ENCODE measurements around the gene LY86.

The LY86 gene

GRCh38 chr6:6624269-6624990 lies 35.9 kb downstream of the LY86 start:
- no peak for DNase-seq

DNA sequence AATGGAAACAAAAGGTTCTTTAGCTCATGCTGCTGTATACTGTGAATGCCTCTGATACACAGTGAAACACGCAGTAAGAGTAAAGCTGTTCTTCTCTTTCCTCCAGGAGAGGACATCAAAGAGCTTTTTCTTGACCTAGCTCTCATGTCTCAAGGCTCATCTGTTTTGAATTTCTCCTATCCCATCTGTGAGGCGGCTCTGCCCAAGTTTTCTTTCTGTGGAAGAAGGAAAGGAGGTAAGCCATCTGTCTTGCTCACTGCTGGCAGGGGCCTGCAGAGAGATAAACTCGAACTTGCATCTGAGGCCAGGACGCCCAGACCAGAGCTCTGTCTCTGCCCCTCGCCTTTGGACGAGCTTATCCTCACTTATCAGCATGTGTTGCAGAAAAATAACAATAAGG lies 37.7 kb downstream of the LY86 start:
- no peak for DNase-seq

DNA sequence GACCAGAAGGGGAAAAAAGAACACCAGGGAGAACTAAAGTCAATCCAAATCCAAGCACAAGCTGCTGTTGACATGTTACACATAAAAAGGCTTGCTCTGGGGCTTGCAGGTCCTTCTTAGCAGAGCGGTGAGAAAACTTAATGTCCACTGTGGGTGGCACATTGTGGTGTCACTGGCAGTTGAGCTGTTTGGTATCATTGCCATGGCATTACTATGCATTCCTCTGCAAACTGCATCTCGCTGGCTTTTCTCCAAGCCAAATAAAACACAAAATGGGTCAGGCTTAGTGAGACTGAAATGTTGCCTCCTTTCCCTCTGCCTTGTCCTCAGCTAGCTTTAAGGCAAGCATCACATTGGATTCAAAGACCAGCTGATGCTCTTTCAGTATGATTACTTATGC lies 40.9 kb downstream of the LY86 start:
- DNase-seq = no peak

- DNase-seq = no peak
Measured at GRCh38 chr6:6631053-6631452, 42.5 kb downstream of the LY86 start.

DNA sequence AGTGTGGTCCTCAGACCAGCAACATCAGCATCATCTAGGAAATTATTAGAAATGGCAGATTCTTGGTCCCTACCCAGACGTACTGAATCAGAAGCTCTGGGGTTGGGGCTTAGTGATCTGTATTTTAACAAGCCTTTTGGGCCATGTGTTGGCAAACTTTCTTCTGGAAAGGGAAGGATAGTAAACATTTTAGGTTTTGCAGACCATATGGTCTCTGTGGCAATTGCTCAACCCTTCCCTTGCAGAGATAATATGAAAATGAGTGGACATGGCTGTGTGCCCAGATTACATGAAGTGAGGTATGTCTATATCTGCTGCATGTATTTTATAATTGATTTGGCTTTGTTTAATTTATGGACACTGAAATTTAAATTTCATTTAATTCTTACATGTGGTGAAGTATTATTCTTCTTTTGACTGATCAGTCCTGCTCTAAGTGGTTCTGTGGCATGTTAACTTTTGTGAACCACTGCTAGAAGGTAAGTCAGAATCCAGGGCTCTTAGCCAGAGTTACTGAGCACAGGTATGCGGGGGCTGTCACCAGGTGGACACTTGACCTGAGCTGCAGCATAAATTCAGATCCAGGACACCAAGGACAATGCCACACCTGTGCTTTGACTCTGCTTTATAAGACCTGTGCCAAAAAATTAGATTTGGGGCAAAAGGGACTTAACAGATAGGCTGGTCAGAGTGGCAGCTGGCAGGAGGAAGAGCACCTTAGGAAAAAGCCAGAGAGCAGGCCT lies 43.2 kb downstream of the LY86 start:
- DNase-seq = no peak

GRCh38 chr6:6633898-6634734 lies 45.6 kb downstream of the LY86 start:
- DNase-seq = no peak

DNA sequence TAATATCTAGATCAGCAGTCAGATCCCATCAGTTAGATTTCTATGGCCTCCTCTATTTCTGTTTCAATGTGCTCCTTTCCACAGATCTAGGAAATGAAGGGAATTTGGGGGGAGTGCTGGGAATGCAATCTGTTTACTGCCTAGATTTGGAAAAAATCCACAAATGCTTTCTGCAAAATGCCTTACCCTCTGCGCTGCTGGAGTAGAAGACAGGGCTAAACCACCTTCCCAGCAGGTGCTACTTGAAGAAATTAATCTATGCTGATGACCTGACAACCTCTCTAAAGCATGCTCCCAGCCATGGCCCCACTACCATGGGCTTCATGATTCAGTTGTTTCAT lies 46.2 kb downstream of the LY86 start:
- no peak for DNase-seq

- DNase-seq = no peak
Measured at GRCh38 chr6:6635291-6635690, 46.8 kb downstream of the LY86 start.

DNA sequence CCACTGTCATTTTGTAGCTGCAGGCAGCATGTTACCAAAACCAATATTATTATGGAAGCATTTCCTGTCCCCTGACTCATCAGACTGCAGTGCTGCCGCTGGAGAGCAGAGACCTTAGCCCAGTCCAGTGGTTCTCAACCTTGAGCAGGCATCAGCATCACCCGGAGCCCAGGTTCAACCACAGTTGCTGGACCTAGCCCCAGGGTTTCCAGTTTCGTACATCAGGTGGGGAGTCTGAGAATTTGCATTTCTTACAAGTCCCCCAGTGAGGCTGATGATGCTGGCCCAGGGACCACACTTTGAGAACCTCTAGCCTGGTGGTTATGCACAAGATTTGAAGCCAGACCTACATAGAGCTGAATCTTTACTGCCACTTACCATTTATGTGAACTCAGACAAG lies 47.3 kb downstream of the LY86 start:
- no peak for DNase-seq

DNA sequence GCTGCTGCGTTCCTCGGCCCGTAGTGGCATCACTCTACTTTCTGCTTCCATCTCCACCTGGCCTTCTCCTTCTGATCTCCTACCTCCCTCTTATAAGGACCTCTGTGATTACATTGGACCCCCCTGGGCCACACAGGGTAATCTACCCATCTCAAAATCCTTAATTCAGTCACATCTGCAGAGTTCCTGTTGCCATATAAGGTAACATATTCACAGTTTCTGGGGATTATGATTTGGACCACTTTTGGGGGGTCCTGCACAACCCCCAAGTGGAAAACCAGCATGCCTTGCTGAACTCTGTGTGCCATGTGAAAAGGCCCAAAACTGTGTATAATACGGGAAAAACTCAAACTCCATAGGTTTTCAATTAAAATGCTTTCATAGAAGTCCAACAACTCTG lies 51.1 kb downstream of the LY86 start:
- DNase-seq = no peak

- no peak for DNase-seq
Measured at GRCh38 chr6:6640926-6641325, 52.4 kb downstream of the LY86 start.

DNA sequence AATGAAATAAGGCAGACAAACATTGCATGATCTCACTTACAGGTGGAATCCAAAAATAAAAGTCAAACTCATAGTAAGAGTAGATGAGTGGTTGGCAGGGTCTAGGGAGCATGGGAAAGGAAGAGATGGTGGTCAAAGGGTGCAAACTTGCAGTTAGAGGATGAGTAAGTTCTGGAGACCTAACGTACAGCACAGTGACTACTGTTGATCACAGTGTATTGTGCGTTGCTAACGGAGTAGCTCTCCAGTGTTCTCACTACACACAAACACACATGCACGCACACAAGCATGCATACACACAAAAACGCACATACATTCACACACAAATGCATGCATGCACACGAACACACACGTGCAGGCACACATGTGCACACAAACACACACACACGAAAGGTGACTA lies 54.9 kb downstream of the LY86 start:
- no peak for DNase-seq

DNA sequence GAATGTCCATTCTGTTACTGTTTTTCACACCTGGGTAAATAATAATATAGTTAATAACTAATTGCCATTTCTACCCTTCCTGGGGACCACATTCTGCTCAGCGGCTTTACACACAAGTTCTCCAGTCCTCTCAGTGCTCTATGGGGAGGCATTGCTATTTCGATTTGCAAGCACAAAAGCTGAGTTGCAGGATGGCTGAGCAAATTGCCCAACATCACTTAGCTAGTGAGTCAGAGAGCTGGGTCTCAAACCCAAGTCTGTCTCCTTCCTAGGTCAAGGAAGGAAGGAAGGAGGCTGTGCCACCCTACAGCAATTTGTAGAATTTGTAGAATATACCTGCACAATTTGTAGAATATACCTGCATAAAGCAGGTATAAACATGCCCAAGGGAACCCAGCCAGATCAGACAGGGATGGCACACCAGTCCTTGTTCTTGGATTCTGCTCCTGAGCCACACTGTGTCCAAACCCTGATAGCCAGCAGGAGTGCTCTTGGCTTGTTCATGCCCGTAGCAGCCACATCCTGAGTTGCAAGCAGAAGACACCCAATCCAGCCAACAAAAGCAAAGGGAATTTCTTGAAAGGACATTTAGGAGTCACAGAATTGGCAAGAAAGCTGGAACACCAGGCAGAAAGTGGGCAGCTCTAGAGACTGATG lies 56.9 kb downstream of the LY86 start:
- DNase-seq = no peak

DNA sequence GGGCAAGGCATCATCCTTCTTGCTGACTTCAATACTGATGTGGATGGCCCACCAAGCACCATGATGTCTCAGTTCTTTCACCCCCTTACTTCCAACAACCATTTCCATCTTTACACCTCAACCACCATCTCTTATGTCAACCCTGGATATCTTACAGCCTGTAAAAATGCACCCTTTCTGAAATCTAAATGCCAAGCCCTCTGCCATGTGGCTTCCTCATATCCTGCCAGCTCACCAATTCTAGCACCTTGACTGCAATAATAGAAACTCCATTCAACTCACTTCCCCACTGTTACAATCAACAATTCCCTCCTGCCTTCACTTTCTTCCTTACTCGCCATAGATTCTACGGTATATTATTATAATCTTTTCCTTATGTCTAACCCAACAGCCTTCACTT lies 57.9 kb downstream of the LY86 start:
- no peak for DNase-seq

DNA sequence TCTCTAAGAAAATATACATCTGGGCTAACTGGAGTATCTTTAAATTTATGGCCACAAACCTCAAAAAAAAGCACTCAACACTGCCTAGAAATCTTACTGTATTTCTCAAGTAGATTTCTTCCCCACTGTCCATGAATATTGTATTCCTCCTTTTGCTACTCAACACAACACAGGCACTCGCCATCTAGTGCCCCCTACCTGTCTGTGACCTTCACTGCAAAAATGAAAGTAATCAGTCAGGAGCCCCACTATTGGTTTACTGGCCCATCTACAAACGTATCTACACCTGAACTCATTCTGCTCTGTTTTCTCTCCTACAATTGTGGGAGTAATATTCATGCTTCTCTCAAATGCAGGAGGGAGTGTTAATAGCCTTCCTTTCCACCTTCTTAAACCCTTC lies 58.3 kb downstream of the LY86 start:
- DNase-seq = no peak

GRCh38 chr6:6648692-6649343 lies 60.3 kb downstream of the LY86 start:
- DNase-seq = no peak

DNA sequence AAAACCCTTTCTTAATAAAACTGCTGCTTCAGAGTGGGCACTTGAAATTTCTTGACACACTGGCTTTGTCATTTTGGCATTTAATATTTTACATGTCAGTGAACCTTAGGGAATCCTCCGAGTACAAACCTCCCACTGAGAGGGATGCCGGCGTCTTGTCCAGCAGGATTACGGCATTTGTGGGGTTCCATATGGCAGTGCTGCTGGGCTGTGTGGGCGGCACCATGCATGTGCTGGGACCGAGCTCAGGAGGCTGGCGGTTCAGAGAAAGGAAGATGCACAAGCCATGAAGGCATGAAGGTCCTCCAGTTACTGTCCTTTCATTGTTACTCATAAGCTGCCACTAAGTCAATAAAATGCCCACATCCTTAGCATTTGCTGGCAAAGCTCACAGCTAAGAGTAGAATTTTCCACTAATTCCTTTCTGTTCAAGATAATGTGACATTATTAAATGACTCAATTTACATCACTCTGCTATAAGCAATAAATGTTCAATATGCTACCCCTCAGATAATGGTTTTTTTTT lies 61.4 kb downstream of the LY86 start:
- no peak for DNase-seq

GRCh38 chr6:6650839-6651238 lies 62.3 kb downstream of the LY86 start:
- no peak for DNase-seq

DNA sequence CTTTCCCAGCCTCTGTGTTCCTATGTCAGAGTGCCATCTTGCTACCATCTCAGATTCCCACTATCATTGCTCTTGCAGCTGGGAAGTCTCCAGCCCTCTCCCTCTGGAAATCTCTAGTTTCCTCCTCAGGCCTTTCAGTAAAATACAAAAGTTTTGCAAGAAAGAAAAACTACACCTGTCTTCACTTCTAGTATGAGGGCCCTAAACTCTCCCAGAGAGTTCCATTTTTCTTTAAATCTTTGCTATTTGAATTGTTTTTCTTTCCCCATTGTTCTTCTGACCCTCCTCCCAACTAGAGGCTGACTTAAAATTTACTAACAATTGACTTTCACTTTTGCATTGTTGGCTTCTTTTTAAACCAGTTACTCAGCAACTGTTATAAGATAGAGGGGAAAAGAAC lies 62.8 kb downstream of the LY86 start:
- no peak for DNase-seq

DNA sequence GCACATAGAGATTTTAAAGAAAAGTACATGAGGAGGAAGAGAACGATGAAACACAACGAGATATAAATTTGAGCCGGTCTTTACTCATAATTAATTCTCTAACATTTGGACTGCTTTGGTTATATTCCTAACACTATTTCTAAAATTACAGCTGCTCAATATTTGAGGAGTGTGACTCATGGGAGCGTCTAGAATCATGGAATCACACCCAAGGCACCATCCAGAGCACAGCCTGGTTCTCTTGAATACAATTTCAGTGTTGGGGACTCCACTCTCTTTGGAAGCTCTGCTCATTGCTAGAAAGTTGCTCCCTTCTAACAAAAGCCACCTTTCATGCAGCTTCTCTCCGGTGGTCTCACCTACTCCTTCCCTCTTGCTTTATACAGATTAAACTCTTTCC lies 64.4 kb downstream of the LY86 start:
- no peak for DNase-seq

DNA sequence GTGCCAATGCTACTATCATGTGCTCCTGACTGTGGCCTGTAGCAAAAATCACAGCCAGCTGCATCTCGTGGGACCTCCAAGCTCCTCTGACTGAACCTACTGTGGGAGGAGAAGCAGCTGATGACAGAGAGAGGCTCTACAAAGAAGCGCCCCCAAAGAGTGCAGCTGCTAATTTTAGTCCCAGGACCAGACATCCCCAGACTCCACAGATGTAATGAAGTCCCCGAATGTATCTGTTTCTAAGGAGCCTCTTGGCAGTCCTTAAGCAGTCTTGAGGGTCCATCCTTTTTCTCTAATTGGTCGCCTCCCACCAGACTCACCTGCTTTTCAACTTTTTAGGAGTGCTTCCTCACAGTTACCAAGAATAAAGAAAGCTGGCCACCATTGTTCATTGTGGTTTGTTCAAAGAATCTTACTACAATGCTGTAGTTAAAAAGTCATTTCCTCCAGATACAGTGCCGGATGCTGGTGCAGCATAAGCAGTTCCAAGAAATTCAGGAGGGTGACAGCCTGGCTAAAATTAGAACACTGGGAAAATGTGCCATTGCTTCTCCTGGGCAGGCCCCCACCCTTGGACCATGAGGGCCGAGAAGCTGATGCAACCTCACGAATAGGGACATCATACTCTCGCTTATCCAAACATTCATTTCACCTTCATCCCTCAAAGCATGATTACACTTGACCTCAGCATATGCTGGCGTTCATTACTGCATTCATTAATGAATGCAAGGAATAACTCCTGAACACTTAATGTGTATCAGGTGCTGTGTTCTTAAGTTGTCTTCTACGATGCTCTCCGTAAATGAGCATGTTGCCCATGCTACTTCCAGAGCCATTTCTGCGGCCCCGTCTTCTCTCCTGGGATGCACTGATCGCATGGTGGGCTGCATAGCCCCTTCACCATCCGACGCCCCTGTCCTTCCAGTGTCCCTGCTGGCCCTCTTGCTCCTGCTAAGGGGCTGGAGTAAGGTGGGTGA lies 66.4 kb downstream of the LY86 start:
- no peak for DNase-seq

All from midbrain (tissue), 1 donor.